ENCODE data around the gene XYLT1. TPM values are rescaled to one million over a fixed set of nuclear protein-coding genes. Genes with fewer than 3 reads are reported as not detected.

Gene XYLT1
- total RNA-seq, 1 donor from 2014 or later, result 27.3 TPM

GRCh38 chr16:17329391-17329790 lies 141.4 kb downstream of the XYLT1 start:
- no peak for DNase-seq (ENCODE audit: extremely low spot score in 2 of 2)
- Histone ChIP-seq H3K4me3 (no peak overlapping the region), H3K4me1 (peaks cover 57% of the 10 kb centered on the region), H3K36me3 (no peaks in the 10 kb centered on the region), H3K9me3 (no peaks in the 10 kb centered on the region), H3K27me3 (no peaks in the 10 kb centered on the region), H3K27ac (peak overlapping the region; percentile 65)
- TF ChIP-seq, protein P1, sequence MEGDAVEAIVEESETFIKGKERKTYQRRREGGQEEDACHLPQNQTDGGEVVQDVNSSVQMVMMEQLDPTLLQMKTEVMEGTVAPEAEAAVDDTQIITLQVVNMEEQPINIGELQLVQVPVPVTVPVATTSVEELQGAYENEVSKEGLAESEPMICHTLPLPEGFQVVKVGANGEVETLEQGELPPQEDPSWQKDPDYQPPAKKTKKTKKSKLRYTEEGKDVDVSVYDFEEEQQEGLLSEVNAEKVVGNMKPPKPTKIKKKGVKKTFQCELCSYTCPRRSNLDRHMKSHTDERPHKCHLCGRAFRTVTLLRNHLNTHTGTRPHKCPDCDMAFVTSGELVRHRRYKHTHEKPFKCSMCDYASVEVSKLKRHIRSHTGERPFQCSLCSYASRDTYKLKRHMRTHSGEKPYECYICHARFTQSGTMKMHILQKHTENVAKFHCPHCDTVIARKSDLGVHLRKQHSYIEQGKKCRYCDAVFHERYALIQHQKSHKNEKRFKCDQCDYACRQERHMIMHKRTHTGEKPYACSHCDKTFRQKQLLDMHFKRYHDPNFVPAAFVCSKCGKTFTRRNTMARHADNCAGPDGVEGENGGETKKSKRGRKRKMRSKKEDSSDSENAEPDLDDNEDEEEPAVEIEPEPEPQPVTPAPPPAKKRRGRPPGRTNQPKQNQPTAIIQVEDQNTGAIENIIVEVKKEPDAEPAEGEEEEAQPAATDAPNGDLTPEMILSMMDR (IDR thresholded peaks at IDR 0.05), result no peak
- TF ChIP-seq POLR2AphosphoS5 (IDR thresholded peaks at IDR 0.05; ENCODE audit: insufficient read depth in 1 of 2, low read depth in 1 of 2) (no peak), POLR2A (IDR thresholded peaks at IDR 0.05) (no peak)
- intact Hi-C loops (cut with DNase I), result no loop called here

GRCh38 chr16:17328932-17329331 lies 141.8 kb downstream of the XYLT1 start:
- Histone ChIP-seq H3K4me1 (peaks cover 53% of the 10 kb centered on the region), H3K4me3 (no peak overlapping the region), H3K27me3 (no peaks in the 10 kb centered on the region), H3K36me3 (no peaks in the 10 kb centered on the region), H3K9me3 (no peaks in the 10 kb centered on the region), H3K27ac (peak overlapping the region; percentile 65)
- DNase-seq (ENCODE audit: extremely low spot score in 2 of 2), result no peak
- intact Hi-C loops (cut with DNase I), result no loop called here
- peak in 1 of 2 donors; percentile 66 for TF ChIP-seq POLR2AphosphoS5 (IDR thresholded peaks at IDR 0.05; ENCODE audit: insufficient read depth in 1 of 2, low read depth in 1 of 2)
- no peak for TF ChIP-seq POLR2A (IDR thresholded peaks at IDR 0.05)

DNA sequence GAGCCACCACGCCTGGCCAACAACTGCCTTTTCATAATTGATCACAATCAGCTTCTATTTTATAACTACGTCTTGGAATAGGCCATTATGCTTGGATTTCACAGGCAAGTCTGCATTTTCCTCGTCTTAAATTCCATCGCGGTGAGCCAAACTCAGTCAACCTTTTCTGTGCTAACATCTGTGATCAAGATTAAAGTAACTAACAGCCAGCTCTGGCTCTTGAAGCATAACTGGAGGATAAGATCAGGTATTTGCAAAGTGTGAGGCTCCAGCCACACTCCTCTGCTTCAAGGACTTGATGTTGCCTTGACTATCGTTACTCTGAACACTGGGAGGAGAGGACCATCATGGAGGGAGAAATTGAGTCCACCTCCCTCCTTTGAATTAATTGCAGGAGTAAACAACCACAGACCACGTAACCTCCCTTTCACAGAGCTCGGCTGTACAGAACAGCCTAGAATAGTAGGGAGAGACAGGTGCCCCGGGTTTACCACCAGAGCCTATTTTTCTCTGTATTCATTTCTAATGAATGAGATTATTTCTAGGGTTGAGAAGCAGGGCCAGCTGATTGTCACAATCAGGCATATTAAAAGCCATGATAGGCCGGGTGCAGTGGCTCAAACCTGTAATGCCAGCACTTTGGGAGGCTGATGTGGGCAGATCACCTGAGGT lies 143.0 kb downstream of the XYLT1 start:
- Histone ChIP-seq H3K36me3 (no peaks in the 10 kb centered on the region), H3K9me3 (no peaks in the 10 kb centered on the region), H3K27ac (peak overlapping the region; percentile 65), H3K4me1 (peaks cover 47% of the 10 kb centered on the region), H3K27me3 (no peaks in the 10 kb centered on the region), H3K4me3 (no peak overlapping the region)
- TF ChIP-seq POLR2A (IDR thresholded peaks at IDR 0.05) (no peak), POLR2AphosphoS5 (IDR thresholded peaks at IDR 0.05; ENCODE audit: insufficient read depth in 1 of 2, low read depth in 1 of 2) (no peak)
- TF ChIP-seq, protein P1 (IDR thresholded peaks at IDR 0.05), result no peak
- intact Hi-C loops (cut with DNase I), result no loop called here
- no peak for DNase-seq (ENCODE audit: extremely low spot score in 2 of 2)

DNA sequence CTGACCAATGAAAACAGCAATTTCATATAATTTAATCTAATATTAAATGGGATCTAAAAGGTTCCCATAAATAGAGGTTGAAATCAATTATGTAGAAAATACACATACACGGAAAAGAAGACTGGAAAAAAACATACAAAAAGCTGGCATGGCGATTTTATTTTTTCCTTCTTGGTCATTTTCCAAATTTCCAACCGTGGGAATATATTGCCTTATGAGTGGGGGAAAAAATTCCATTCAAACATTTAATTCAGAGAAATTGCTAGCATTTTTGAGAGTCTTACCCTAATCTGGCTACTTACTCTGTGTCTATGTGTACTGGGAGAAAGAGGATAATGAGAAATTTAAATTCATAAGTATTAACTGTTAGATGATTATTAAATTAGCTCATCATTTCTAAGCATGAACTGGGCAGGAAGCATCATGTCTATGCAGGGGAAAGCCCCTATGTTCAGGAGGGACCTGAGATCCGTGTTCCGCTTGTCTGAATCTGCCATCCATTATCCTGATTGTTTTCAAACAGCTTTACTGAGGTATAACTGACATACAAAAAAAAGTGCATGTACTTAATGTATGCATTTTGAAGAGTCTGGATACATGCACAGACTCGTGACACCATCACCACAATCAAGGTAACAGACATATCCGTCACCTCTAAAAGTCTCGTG lies 145.2 kb downstream of the XYLT1 start:
- Histone ChIP-seq H3K9me3 (no peaks in the 10 kb centered on the region), H3K27ac (no peak overlapping the region), H3K36me3 (no peaks in the 10 kb centered on the region), H3K27me3 (no peaks in the 10 kb centered on the region), H3K4me3 (no peak overlapping the region), H3K4me1 (peaks cover 51% of the 10 kb centered on the region)
- intact Hi-C loops (cut with DNase I), result no loop called here
- TF ChIP-seq POLR2A (IDR thresholded peaks at IDR 0.05), result no peak
- TF ChIP-seq, protein P1 (IDR thresholded peaks at IDR 0.05), result no peak
- TF ChIP-seq POLR2AphosphoS5 (IDR thresholded peaks at IDR 0.05; ENCODE audit: insufficient read depth in 1 of 2, low read depth in 1 of 2), result no peak
- DNase-seq (ENCODE audit: extremely low spot score in 2 of 2), result no peak

- H3K27ac ChIP-seq, result peak overlapping the region; percentile 5
- DNase-seq (ENCODE audit: extremely low spot score in 2 of 2), result no peak
- H3K9me3 ChIP-seq, result no peaks in the 10 kb centered on the region
- no peaks in the 10 kb centered on the region for H3K27me3 ChIP-seq
- TF ChIP-seq POLR2A (IDR thresholded peaks at IDR 0.05), result no peak
- TF ChIP-seq, protein P1 (IDR thresholded peaks at IDR 0.05), result no peak
- no peak for TF ChIP-seq POLR2AphosphoS5 (IDR thresholded peaks at IDR 0.05; ENCODE audit: insufficient read depth in 1 of 2, low read depth in 1 of 2)
- peaks cover 50% of the 10 kb centered on the region for H3K4me1 ChIP-seq
- H3K4me3 ChIP-seq, result no peak overlapping the region
- intact Hi-C loops (cut with DNase I), result no loop called here
- H3K36me3 ChIP-seq, result no peaks in the 10 kb centered on the region
Measured at GRCh38 chr16:17324451-17324850, 146.3 kb downstream of the XYLT1 start.

Measured in vagina (tissue), 2 donors.